A549 (cell line): ENCODE data around the gene TUB. TPM values are rescaled to one million over a fixed set of nuclear protein-coding genes. Genes with fewer than 3 reads are reported as not detected.

Experiments used
- ATAC-seq, 2 experiments: fragments of 200-7000 bp in 1 of 2; fragments of >200 bp in 1 of 2; cut with Nextera tagmentation in 1 of 2; cut with Tn5 transposase in 1 of 2; 3 replicates each; pipeline versions ENCODE4 v1.8.0 to v1.9.1; 2018 to 2020; ENCODE audit warnings: mild to moderate bottlenecking in 1 of 2, moderate library complexity in 1 of 2
- CTCF ChIA-PET: fragments of 300-600 bp; sonication (Branson Sonifier 250); formaldehyde crosslinking; extraction: SDS; loops from one replicate; lab custom pipeline; 2021; ENCODE audit warnings: antibody characterized with exemption, inconsistent platforms; lab: Yijun Ruan, JAX
- POLR2A ChIA-PET: fragments of 350-600 bp; formaldehyde crosslinking; extraction: SDS; loops from one replicate; lab custom pipeline; 2021; ENCODE audit warnings: antibody characterized with exemption, inconsistent platforms; lab: Yijun Ruan, JAX
- DNase-seq, 2 experiments: peaks; one replicate each; pipeline versions ENCODE4 v3.0.0 to v3.0.0-alpha.2; 2011 to 2016; ENCODE audit warnings: low read depth in 1 of 2, low spot score in 1 of 2
- FAIRE-seq: peaks from 2 replicates; lab custom pipeline; 2011; peaks lifted over from hg19 to GRCh38; lab: Jason Lieb, UNC
- H3K27ac ChIP-seq, 2 experiments: fragments of >200 bp; sonication (Bioruptor Twin); formaldehyde crosslinking; 3 replicates each; pipeline ENCODE4 v1.5.1; 2016 to 2017
- H3K4me1 ChIP-seq: fragments of >200 bp; sonication (Bioruptor Twin); formaldehyde crosslinking; 3 replicates; pipeline ENCODE4 v1.6.1; 2016
- H3K4me2 ChIP-seq: fragments of >200 bp; sonication (Bioruptor Twin); formaldehyde crosslinking; 3 replicates; pipeline ENCODE4 v1.6.1; 2016
- H3K4me3 ChIP-seq: fragments of >200 bp; sonication (Bioruptor Twin); formaldehyde crosslinking; 3 replicates; pipeline ENCODE4 v1.5.1; 2016
- H3K9me3 ChIP-seq: fragments of >200 bp; sonication (Bioruptor Twin); formaldehyde crosslinking; 3 replicates; pipeline ENCODE4 v1.6.1; 2016
- BHLHE40 ChIP-seq: IDR thresholded peaks from 2 replicates; pipeline ENCODE4 v1.6.1; 2012; ENCODE audit warnings: low read depth, low read length, inconsistent platforms
- CBX2 ChIP-seq: fragments of 200-600 bp; sonication (generic); IDR thresholded peaks from 2 replicates; pipeline ENCODE4 v1.6.1; 2016; ENCODE audit warnings: low read depth, mild to moderate bottlenecking, borderline replicate concordance
- CBX8 ChIP-seq: fragments of 200-600 bp; sonication (generic); IDR thresholded peaks from 2 replicates; pipeline ENCODE4 v1.6.1; 2016
- CEBPB ChIP-seq, 2 experiments: fragments of >200 bp in 1 of 2; sonication (Bioruptor Twin) in 1 of 2; formaldehyde crosslinking in 1 of 2; IDR thresholded peaks; 2 replicates each; pipeline ENCODE4 v1.6.1; 2012 to 2016
- EHF ChIP-seq: fragments of 250-450 bp; sonication (Bioruptor Pico); IDR thresholded peaks from 2 replicates; pipeline ENCODE4 v1.5.0; 2020; ENCODE audit warnings: mild to moderate bottlenecking
- HDAC2 ChIP-seq: fragments of 200-600 bp; sonication (generic); IDR thresholded peaks from 2 replicates; pipeline ENCODE4 v1.6.1; 2016
- HEYL ChIP-seq: fragments of 250-450 bp; sonication (Bioruptor Pico); IDR thresholded peaks from 2 replicates; pipeline ENCODE4 v1.8.0; 2021; ENCODE audit warnings: mild to moderate bottlenecking, moderate library complexity
- KDM1A ChIP-seq: fragments of 200-600 bp; sonication (generic); IDR thresholded peaks from 2 replicates; pipeline ENCODE4 v1.6.1; 2016; ENCODE audit warnings: low read depth, mild to moderate bottlenecking
- KDM5A ChIP-seq: fragments of 200-600 bp; sonication (generic); IDR thresholded peaks from 2 replicates; pipeline ENCODE4 v1.6.1; 2016; ENCODE audit warnings: antibody characterized with exemption, mild to moderate bottlenecking
- NFE2L2 ChIP-seq: fragments of 150-350 bp; conservative IDR thresholded peaks from 2 replicates; pipeline ENCODE4 v1.6.1; 2014; ENCODE audit warnings: low read length
- PHF8 ChIP-seq: fragments of 200-600 bp; sonication (generic); IDR thresholded peaks from 2 replicates; pipeline ENCODE4 v1.6.1; 2016; ENCODE audit warnings: low read depth, mild to moderate bottlenecking, antibody characterized with exemption, moderate library complexity, borderline replicate concordance
- POLR2A ChIP-seq: IDR thresholded peaks from 2 replicates; pipeline ENCODE4 v1.6.1; 2012; ENCODE audit warnings: mild to moderate bottlenecking, low read length
- RAD21 ChIP-seq, 2 experiments: fragments of >200 bp in 1 of 2; sonication (Bioruptor Twin) in 1 of 2; formaldehyde crosslinking in 1 of 2; IDR thresholded peaks in 1 of 2; conservative IDR thresholded peaks in 1 of 2; 2 replicates in 1 of 2; 3 replicates in 1 of 2; pipeline ENCODE4 v1.6.1; 2012 to 2018; ENCODE audit warnings: inconsistent platforms in 1 of 2
- SMC3 ChIP-seq: fragments of >200 bp; sonication (Bioruptor Twin); formaldehyde crosslinking; IDR thresholded peaks from 3 replicates; pipeline ENCODE4 v1.6.1; 2018; ENCODE audit warnings: inconsistent platforms
- SREBF2 ChIP-seq: fragments of 450-650 bp; IDR thresholded peaks from 2 replicates; pipeline ENCODE4 v1.6.1; 2014; ENCODE audit warnings: mild to moderate bottlenecking, moderate library complexity
- TFCP2L1 ChIP-seq: fragments of 250-450 bp; sonication (Bioruptor Pico); IDR thresholded peaks from 2 replicates; pipeline ENCODE4 v1.5.0; 2021; ENCODE audit warnings: mild to moderate bottlenecking
- TP53 ChIP-seq: fragments of 250-450 bp; sonication (Bioruptor Pico); IDR thresholded peaks from 2 replicates; pipeline ENCODE4 v1.5.0; 2021; ENCODE audit warnings: mild to moderate bottlenecking, moderate library complexity
- ZC3H11A ChIP-seq: fragments of 450-650 bp; IDR thresholded peaks from 2 replicates; pipeline ENCODE4 v1.6.1; 2014; ENCODE audit warnings: antibody characterized with exemption, mild to moderate bottlenecking
- ZFP36 ChIP-seq: fragments of 450-650 bp; IDR thresholded peaks from 2 replicates; pipeline ENCODE4 v1.6.1; 2014; ENCODE audit warnings: borderline replicate concordance; ENCODE audit not compliant: partially characterized antibody
- WGBS: methylation state at CpG from one replicate; pipeline ENCODE4 v1.1.6; 2017; ENCODE audit errors: missing lambda C conversion rate; 5-methylcytosine and 5-hydroxymethylcytosine counted together
- polyA plus RNA-seq, 4 experiments: library from polyadenylated mRNA; depleted of rRNA in 3 of 4; stranded (reverse); fragments of >200 nt; fragmentation: RNase III in 1 of 4; extraction: RNeasy Plus Mini Kit Qiagen cat#74134 plus additional on column Dnase treatment in 1 of 4; gene quantifications; 2 replicates in 3 of 4; 3 replicates in 1 of 4; pipeline ENCODE4 v1.2.3, GENCODE V29; 2011 to 2017
- TF ChIP-seq, protein P1 (sequence below): fragments of >200 bp; sonication (Bioruptor Twin); formaldehyde crosslinking; IDR thresholded peaks from 3 replicates; pipeline ENCODE4 v1.5.1; 2016
- TF ChIP-seq, protein P2 (sequence below): IDR thresholded peaks from 2 replicates; pipeline ENCODE4 v1.6.1; 2012; ENCODE audit warnings: low read depth, borderline replicate concordance
- TF ChIP-seq, protein P3 (sequence below): fragments of 450-650 bp; IDR thresholded peaks from 2 replicates; pipeline ENCODE4 v1.6.1; 2014; ENCODE audit warnings: antibody characterized with exemption

TUB gene
- polyA plus RNA-seq, 2 of the 4 experiments (the other 2 are of a cell fraction), result 11.3 to 13.2 TPM

DNA sequence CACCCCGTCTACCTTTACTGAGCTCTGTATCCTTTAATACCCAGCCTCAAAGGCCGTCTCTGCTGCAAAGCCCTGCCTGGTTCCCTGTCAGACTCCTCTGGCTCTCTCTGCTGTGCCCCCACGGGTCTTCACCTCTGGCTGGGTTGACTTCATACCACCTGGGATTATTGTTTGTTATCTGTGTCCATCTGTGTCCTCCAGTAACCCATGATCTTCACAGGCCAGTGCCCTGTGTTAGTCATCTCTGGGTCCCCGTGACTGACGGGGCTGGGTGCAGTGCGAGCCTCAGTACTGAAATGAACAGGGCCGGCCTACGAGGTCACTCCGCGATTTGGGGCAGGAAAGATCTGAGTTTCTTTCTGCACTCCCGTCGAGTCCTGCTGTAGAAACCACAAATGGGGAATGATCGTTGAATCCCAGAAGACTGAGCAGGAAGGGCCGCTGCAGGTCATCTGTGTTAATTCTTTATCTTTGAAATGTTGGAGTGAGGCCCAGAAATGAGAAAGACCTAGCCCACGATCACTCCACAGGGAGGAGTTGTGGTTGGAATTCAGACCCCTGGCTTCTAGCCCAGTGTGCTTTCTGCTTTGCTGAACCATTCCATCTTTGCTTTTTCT is 12.3 kb upstream of the TUB start:
- peak; percentile 17 to 27 for DNase-seq
- H3K27ac ChIP-seq, result peak overlapping the region in 1 of 2 experiments; percentile 43; a peak in 2 of 6 replicates
- no peak for TF ChIP-seq KDM5A
- TF ChIP-seq CBX8, result no peak
- TF ChIP-seq TP53 (CRISPR knock-in tag), result no peak
- no peak for TF ChIP-seq TFCP2L1 (CRISPR knock-in tag)
- H3K4me2 ChIP-seq, result peak overlapping the region; percentile 48
- ChIA-PET CTCF (interaction anchor here (0.7 to 5.0 kb wide), 7 partner anchors 17 to 283 kb away, joined by 3 to 49 read pairs (median 4); no protein-coding TSS in a partner anchor), POLR2A (no interaction called here)
- 42% methylated on average over 15 of the region's 15 CpGs for WGBS
- peaks cover 15% of the 10 kb centered on the region for H3K4me1 ChIP-seq
- FAIRE-seq, result no peak
- no peaks in the 10 kb centered on the region for H3K9me3 ChIP-seq
- peak; percentile 60 to 67; a peak in 5 of 6 replicates for ATAC-seq
- no peak overlapping the region for H3K4me3 ChIP-seq

DNA sequence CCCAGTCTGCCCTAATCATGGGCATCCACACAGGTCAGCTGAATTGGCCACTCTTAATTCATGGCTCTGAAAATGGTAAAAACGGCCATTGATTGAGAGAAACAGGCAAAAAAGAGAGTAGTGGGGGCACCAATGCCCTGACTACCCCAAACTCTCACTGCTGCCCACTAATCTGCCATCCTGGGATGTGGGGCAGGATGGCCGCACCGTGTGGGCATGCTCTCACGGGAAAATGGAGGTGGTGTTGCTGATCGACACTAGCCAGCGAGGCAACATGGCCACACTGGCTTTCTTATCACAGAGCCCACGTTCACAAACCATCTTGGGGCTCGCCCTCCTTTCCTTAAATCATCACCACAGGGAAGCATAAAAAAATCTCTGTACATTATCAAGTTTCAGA is 11.2 kb upstream of the TUB start:
- DNase-seq (no peak), ATAC-seq (no peak), FAIRE-seq (no peak)
- ChIA-PET CTCF (interaction anchor here (0.9 to 5.0 kb wide), 6 partner anchors 16 to 117 kb away, joined by 3 to 49 read pairs (median 6); no protein-coding TSS in a partner anchor), POLR2A (no interaction called here)
- H3K9me3 ChIP-seq, result no peaks in the 10 kb centered on the region
- H3K4me2 ChIP-seq, result no peak overlapping the region
- TF ChIP-seq TFCP2L1 (CRISPR knock-in tag) (no peak), EHF (CRISPR knock-in tag) (no peak)
- H3K4me3 ChIP-seq, result no peak overlapping the region
- H3K27ac ChIP-seq, result no peak overlapping the region
- WGBS, result 77% methylated on average over 8 of the region's 8 CpGs
- peaks cover 15% of the 10 kb centered on the region for H3K4me1 ChIP-seq

DNA sequence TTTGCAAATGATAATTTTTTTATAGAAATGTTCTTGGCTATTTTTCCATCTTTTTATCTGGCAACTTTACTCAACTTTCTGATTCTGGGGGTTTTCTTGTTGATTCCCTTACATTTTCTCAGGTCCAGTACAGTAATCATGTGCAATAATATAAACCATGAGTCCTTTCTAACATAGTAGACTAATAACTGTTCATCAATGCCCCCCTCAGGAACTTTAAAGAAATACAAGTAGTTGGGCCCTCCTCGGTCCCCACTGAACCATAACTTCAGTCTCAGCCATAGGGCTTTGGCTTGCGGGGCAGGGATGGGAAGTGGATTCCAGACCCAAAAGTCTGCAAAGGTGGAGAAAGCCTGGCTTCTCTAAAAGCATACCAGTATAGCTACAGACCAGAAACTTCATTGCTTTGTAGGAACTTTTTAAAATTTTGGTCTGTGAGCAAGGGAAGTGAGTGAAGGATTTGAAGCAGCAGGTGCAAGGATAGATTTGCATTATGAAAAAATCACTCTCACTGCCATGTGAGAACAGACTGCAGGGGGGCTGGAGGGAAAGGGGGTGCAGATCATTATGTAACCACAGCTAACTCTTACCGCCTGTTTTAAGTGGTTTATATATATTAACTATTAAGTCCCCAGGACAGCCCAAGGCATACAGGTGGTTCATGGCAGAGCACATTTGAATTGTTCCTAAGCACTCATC is 10.4 kb upstream of the TUB start:
- no peak overlapping the region for H3K27ac ChIP-seq
- TF ChIP-seq CEBPB (IDR thresholded peaks at IDR 0.05) (no peak), KDM1A (no peak), ZC3H11A (no peak), SMC3 (no peak; the same call in 2 of the 3 replicates), RAD21 (conservative IDR thresholded peaks at IDR 0.05 in 1 of 2, IDR thresholded peaks at IDR 0.05 in 1 of 2) (peak; percentile 44 to 52), POLR2A (no peak), HDAC2 (no peak), ZFP36 (no peak), PHF8 (no peak), BHLHE40 (no peak), NFE2L2 (no peak), HEYL (CRISPR knock-in tag) (no peak), SREBF2 (no peak), CBX2 (no peak)
- TF ChIP-seq, protein P1, sequence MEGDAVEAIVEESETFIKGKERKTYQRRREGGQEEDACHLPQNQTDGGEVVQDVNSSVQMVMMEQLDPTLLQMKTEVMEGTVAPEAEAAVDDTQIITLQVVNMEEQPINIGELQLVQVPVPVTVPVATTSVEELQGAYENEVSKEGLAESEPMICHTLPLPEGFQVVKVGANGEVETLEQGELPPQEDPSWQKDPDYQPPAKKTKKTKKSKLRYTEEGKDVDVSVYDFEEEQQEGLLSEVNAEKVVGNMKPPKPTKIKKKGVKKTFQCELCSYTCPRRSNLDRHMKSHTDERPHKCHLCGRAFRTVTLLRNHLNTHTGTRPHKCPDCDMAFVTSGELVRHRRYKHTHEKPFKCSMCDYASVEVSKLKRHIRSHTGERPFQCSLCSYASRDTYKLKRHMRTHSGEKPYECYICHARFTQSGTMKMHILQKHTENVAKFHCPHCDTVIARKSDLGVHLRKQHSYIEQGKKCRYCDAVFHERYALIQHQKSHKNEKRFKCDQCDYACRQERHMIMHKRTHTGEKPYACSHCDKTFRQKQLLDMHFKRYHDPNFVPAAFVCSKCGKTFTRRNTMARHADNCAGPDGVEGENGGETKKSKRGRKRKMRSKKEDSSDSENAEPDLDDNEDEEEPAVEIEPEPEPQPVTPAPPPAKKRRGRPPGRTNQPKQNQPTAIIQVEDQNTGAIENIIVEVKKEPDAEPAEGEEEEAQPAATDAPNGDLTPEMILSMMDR, result peak; percentile 28
- TF ChIP-seq, protein P2, sequence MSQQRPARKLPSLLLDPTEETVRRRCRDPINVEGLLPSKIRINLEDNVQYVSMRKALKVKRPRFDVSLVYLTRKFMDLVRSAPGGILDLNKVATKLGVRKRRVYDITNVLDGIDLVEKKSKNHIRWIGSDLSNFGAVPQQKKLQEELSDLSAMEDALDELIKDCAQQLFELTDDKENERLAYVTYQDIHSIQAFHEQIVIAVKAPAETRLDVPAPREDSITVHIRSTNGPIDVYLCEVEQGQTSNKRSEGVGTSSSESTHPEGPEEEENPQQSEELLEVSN, result no peak
- TF ChIP-seq, protein P3, sequence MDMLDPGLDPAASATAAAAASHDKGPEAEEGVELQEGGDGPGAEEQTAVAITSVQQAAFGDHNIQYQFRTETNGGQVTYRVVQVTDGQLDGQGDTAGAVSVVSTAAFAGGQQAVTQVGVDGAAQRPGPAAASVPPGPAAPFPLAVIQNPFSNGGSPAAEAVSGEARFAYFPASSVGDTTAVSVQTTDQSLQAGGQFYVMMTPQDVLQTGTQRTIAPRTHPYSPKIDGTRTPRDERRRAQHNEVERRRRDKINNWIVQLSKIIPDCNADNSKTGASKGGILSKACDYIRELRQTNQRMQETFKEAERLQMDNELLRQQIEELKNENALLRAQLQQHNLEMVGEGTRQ, result no peak
- ChIA-PET POLR2A (no interaction called here), CTCF (interaction anchor here (0.6 to 4.1 kb wide), 9 partner anchors 9 to 236 kb away, joined by 3 to 38 read pairs (median 5); no protein-coding TSS in a partner anchor)
- H3K9me3 ChIP-seq, result no peaks in the 10 kb centered on the region
- DNase-seq (peak; percentile 34 to 84), ATAC-seq (peak; percentile 65 to 82), FAIRE-seq (no peak)
- no peak overlapping the region for H3K4me3 ChIP-seq
- H3K4me1 ChIP-seq, result peaks cover 18% of the 10 kb centered on the region
- 42% methylated on average over 3 of the region's 3 CpGs for WGBS
- H3K4me2 ChIP-seq, result no peak overlapping the region
